ENCODE measurements around the gene DBNDD2. TPM values are rescaled to one million over a fixed set of nuclear protein-coding genes. Genes with fewer than 3 reads are reported as not detected.

The DBNDD2 gene
- total RNA-seq, 4 donors from 2014 or later: 14.1 to 39.3 (median 32.2) TPM

GRCh38 chr20:45362804-45363610 lies 45.1 kb upstream of the DBNDD2 start, which contains the start of gene SYS1:
Gene SYS1, plus strand, starts transcription at chr20:45363156. Its CDS starts 376 bp downstream, at chr20:45363532.
- H3K27me3 ChIP-seq: no peaks in the 10 kb centered on the region
- peak within 1 kb of the TSS; percentile 52 to 92 (median 68) for H3K4me3 ChIP-seq
- H3K27ac ChIP-seq: peak within 1 kb of the TSS; percentile 94 to 99 (median 94)
- peak; percentile 88 for DNase-seq
- no peaks in the 10 kb centered on the region for H3K9me3 ChIP-seq
- WGBS, 2 donors: 0% methylated on average over 24 to 33 of the region's 55 CpGs
- H3K36me3 ChIP-seq: peaks cover 0 to 33% (median 20%) of the 10 kb centered on the region in 3 donors
- H3K4me1 ChIP-seq: peaks cover 32 to 71% (median 40%) of the 10 kb centered on the region in 3 donors
- TF ChIP-seq CTCF (IDR thresholded peaks at IDR 0.05): peak; percentile 83 to 98 (median 90)
- peak in 3 of 4 donors; percentile 78 to 88 (median 87) for TF ChIP-seq POLR2A (IDR thresholded peaks at IDR 0.05)
- intact Hi-C loops (cut with DNase I): no loop called here

GRCh38 chr20:45363611-45364492 lies 44.2 kb upstream of the DBNDD2 start:
- Histone ChIP-seq H3K9me3 (no peaks in the 10 kb centered on the region), H3K4me3 (peak overlapping the region; percentile 52 to 92 (median 68)), H3K4me1 (peaks cover 24 to 68% (median 32%) of the 10 kb centered on the region in 3 donors), H3K27me3 (no peaks in the 10 kb centered on the region), H3K27ac (peak overlapping the region; percentile 94 to 99 (median 94)), H3K36me3 (peaks cover 0 to 40% (median 20%) of the 10 kb centered on the region in 3 donors)
- DNase-seq: no peak
- TF ChIP-seq POLR2A (IDR thresholded peaks at IDR 0.05): no peak
- no peak for TF ChIP-seq CTCF (IDR thresholded peaks at IDR 0.05)
- intact Hi-C loops (cut with DNase I): no loop called here
- 35 to 37% methylated on average over 9 of the region's 23 CpGs for WGBS, 2 donors

GRCh38 chr20:45365444-45365970 lies 42.6 kb upstream of the DBNDD2 start:
- TF ChIP-seq POLR2A (IDR thresholded peaks at IDR 0.05): no peak
- no peak for TF ChIP-seq CTCF (IDR thresholded peaks at IDR 0.05)
- H3K9me3 ChIP-seq: no peaks in the 10 kb centered on the region
- no peak overlapping the region for H3K4me3 ChIP-seq
- no peaks in the 10 kb centered on the region for H3K27me3 ChIP-seq
- no peak for DNase-seq
- H3K4me1 ChIP-seq: peaks cover 21 to 53% (median 23%) of the 10 kb centered on the region in 3 donors
- peaks cover 0 to 46% (median 20%) of the 10 kb centered on the region in 3 donors for H3K36me3 ChIP-seq
- H3K27ac ChIP-seq: peak overlapping the region in 1 of 4 donors; percentile 16
- 79 to 86% methylated on average over 4 to 5 of the region's 5 CpGs for WGBS, 2 donors
- intact Hi-C loops (cut with DNase I): no loop called here

GRCh38 chr20:45366192-45366591 lies 41.9 kb upstream of the DBNDD2 start:
- WGBS, 2 donors: 71 to 91% methylated on average over 1 of the region's 1 CpG
- H3K27me3 ChIP-seq: no peaks in the 10 kb centered on the region
- H3K4me3 ChIP-seq: no peak overlapping the region
- H3K36me3 ChIP-seq: peaks cover 0 to 52% (median 20%) of the 10 kb centered on the region in 3 donors
- intact Hi-C loops (cut with DNase I): no loop called here
- no peak overlapping the region for H3K27ac ChIP-seq
- no peaks in the 10 kb centered on the region for H3K9me3 ChIP-seq
- TF ChIP-seq POLR2A (IDR thresholded peaks at IDR 0.05): no peak
- TF ChIP-seq CTCF (IDR thresholded peaks at IDR 0.05): no peak
- peaks cover 21 to 53% (median 23%) of the 10 kb centered on the region in 3 donors for H3K4me1 ChIP-seq
- no peak for DNase-seq
